ENCODE results near the gene MMP10.

MMP10 gene

DNA sequence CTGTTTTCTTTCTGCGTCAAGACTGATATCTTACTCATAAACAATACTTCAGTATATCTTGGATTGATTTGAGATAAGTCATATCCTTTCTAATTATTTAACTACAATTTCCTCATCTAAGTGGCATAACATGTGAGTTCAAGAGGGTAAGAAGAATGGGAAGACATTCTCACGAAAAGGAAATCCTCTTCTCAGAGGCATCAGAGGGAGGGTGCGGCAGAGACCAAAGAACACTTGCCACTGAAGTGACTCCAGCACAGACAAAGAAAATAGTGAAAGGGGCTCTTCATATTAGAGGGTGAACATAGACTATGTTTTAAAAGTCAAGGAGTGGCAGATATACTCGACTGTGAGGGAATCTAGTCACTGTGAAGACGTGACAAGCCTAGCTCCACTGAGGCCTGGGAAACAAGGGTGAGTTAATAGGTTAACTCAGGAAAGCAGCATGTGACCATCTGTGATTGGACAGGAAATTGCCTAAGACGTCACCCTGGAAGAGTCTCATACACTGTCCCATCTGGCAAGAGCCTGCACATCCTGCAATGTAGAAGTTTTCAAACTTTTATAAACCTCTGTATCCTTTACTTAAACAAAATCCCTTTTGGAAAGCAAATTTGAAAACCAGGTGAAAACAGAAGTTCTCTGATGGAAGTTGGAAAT lies 19.4 kb upstream of the MMP10 start:
- TF ChIP-seq, protein P1, sequence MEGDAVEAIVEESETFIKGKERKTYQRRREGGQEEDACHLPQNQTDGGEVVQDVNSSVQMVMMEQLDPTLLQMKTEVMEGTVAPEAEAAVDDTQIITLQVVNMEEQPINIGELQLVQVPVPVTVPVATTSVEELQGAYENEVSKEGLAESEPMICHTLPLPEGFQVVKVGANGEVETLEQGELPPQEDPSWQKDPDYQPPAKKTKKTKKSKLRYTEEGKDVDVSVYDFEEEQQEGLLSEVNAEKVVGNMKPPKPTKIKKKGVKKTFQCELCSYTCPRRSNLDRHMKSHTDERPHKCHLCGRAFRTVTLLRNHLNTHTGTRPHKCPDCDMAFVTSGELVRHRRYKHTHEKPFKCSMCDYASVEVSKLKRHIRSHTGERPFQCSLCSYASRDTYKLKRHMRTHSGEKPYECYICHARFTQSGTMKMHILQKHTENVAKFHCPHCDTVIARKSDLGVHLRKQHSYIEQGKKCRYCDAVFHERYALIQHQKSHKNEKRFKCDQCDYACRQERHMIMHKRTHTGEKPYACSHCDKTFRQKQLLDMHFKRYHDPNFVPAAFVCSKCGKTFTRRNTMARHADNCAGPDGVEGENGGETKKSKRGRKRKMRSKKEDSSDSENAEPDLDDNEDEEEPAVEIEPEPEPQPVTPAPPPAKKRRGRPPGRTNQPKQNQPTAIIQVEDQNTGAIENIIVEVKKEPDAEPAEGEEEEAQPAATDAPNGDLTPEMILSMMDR (IDR thresholded peaks at IDR 0.05): no peak

DNA sequence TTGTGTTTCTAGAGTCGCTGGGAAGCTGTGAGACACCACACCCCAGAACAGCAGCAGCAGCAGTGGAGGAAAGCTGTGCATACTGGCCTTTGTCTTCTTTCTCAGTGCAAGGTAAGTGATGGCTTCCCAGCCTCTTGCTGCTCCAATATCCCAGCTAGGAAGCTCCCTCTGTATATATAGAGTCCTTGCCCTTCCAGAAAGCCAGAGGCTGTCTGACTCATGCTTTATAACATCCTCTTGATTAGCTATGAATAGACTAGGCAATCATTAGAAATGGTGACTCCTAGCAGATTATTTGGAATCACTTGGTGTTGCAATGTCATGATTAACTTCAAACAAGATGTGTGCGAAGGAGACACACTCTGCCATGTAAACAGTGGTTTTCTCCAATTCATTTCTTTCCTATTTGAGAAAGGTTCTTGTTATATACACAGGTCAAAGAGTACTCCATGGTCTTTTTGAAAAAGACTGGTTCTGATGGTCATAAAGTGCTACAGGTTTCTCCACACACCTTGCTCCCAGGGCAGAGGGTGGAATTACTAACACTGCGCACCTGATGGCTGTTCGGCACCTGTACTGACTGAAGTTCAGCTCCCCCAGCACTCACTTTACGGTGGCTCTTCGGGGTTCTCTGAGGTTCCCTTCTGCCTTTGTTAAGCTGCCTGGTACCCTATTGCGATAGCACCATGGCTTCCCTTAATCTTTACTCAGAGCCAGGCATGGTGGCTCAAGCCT lies 17.8 kb upstream of the MMP10 start, which contains the start of gene MMP1:
Gene MMP1 (minus strand): TSS at position 149 of the 735 bp plus-strand sequence. CDS start 68 bp downstream, at position 81.
- DNase-seq: no peak
- TF ChIP-seq, protein P1 (IDR thresholded peaks at IDR 0.05): no peak
- Mint-ChIP-seq H3K27me3 (ENCODE audit: low read depth, poor library complexity) (no peaks in the 10 kb centered on the region), H3K4me3 (no peak within 1 kb of the TSS), H3K36me3 (ENCODE audit: low read depth) (no peaks in the 10 kb centered on the region), H3K4me1 (no peaks in the 10 kb centered on the region), H3K27ac (no peak within 1 kb of the TSS), H3K9me3 (no peaks in the 10 kb centered on the region)

More for the DNA sequence above, 19.4 kb upstream of the MMP10 start:
- no peaks in the 10 kb centered on the region for H3K9me3 Mint-ChIP-seq
- peaks cover 3% of the 10 kb centered on the region for H3K27me3 Mint-ChIP-seq (ENCODE audit: low read depth, poor library complexity)
- no peaks in the 10 kb centered on the region for H3K4me1 Mint-ChIP-seq
- no peak overlapping the region for H3K4me3 Mint-ChIP-seq
- H3K36me3 Mint-ChIP-seq (ENCODE audit: low read depth): no peaks in the 10 kb centered on the region
- DNase-seq: no peak
- H3K27ac Mint-ChIP-seq: no peak overlapping the region

DNA sequence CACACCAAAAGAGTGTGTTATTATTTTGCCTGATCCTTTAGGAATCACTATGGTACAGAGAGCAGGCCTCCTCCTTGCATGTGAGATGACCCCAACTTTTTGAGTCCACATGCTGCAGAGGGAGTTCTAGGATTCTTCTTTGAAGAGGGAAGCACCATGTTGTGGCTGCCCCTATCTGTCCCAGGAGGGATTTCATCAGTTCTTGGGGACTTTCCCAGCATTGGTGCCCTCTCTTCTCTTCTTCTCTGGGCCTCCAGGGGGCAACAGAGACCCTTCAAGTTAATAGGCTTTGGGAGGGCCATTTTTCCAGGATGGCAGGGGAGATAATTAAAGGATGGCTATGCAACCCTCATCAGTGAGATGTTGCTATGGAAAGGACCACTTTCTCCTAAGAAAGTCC lies 14.0 kb upstream of the MMP10 start:
- DNase-seq: peak; percentile 6
- TF ChIP-seq, protein P1 (IDR thresholded peaks at IDR 0.05): peak; percentile 33
- no peak overlapping the region for H3K4me3 Mint-ChIP-seq

DNA sequence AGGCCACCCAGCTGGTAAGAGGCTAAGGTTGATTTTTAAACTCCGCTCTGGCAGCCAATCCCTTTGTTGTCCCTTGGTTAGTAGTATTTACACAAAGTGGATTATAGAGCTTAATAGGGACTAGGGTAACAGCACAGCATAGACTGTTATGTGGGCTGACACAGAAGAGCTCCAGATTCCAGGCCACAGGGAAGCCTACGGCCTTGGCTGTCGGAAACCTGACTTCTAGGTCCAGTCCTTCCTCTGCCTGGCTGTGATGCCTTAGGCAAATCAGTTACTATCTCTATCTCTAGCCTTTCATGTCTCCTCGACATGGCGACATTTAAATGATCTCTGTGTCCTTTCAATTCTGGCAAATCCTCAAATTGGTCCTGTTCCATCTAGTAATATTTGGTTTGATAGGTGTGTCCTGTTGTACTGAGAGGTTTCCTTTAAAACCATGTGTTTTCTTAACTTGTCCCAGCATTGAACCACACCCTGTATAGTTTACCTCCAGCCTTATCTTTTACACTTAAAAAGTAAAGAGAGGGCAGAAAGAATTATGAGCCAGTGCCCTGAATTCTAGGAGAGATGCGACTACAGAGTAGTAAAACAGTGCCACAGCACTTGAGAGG lies 13.4 kb upstream of the MMP10 start:
- Mint-ChIP-seq H3K9me3 (no peaks in the 10 kb centered on the region), H3K27ac (no peak overlapping the region), H3K36me3 (ENCODE audit: low read depth) (no peaks in the 10 kb centered on the region), H3K4me3 (no peak overlapping the region), H3K27me3 (ENCODE audit: low read depth, poor library complexity) (no peaks in the 10 kb centered on the region), H3K4me1 (no peaks in the 10 kb centered on the region)
- TF ChIP-seq, protein P1 (IDR thresholded peaks at IDR 0.05): no peak
- no peak for DNase-seq

More for the DNA sequence above, 14.0 kb upstream of the MMP10 start:
- Mint-ChIP-seq H3K9me3 (no peaks in the 10 kb centered on the region), H3K27me3 (ENCODE audit: low read depth, poor library complexity) (no peaks in the 10 kb centered on the region), H3K36me3 (ENCODE audit: low read depth) (no peaks in the 10 kb centered on the region), H3K4me1 (no peaks in the 10 kb centered on the region), H3K27ac (no peak overlapping the region)

DNA sequence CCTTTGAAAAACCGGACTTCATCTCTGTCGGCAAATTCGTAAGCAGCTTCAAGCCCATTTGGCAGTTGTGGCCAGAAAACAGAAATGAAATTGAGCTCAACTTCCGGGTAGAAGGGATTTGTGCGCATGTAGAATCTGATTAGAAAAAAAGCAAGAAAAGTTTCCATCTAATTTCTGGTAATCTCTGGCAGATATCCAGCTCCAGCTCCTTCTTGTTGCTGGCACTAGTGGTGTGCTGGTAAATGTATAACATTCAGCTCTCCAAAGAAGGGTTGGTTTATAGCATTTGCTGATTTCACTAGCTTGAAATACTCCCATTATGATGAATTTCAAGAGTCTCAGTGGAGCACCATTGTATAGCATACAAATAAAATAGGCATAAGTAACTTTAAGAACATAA lies 12.2 kb upstream of the MMP10 start:
- TF ChIP-seq, protein P1 (IDR thresholded peaks at IDR 0.05): no peak
- Mint-ChIP-seq H3K27me3 (ENCODE audit: low read depth, poor library complexity) (no peaks in the 10 kb centered on the region), H3K36me3 (ENCODE audit: low read depth) (no peaks in the 10 kb centered on the region), H3K4me1 (no peaks in the 10 kb centered on the region), H3K9me3 (no peaks in the 10 kb centered on the region), H3K4me3 (no peak overlapping the region), H3K27ac (no peak overlapping the region)
- DNase-seq: no peak
